Neural progenitor cell (in vitro differentiated cells): ENCODE results near the gene AFF3. TPM values are rescaled to one million over a fixed set of nuclear protein-coding genes. Genes with fewer than 3 reads are reported as not detected.

Experiments
- DNase-seq: peaks from one replicate; pipeline ENCODE4 v3.0.0-alpha.2; 2016; ENCODE audit warnings: low spot score
- H2AFZ ChIP-seq: fragments of 200-600 bp; sonication (generic); replicated peaks from 2 replicates; pipeline ENCODE4 v1.6.1; 2016; ENCODE audit warnings: antibody characterized with exemption
- H3F3A ChIP-seq: fragments of 200-600 bp; sonication (generic); 2 replicates; pipeline ENCODE4 v1.6.1; 2016; ENCODE audit warnings: antibody characterized with exemption, low read depth
- H3K27ac ChIP-seq: fragments of 200-600 bp; sonication (generic); 2 replicates; pipeline ENCODE4 v1.5.1; 2016; ENCODE audit warnings: mild to moderate bottlenecking
- H3K27me3 ChIP-seq: fragments of 200-600 bp; sonication (generic); 2 replicates; pipeline ENCODE4 v1.6.1; 2016; ENCODE audit warnings: mild to moderate bottlenecking, moderate library complexity
- H3K36me3 ChIP-seq: fragments of 200-600 bp; sonication (generic); 2 replicates; pipeline ENCODE4 v1.5.1; 2016
- H3K4me1 ChIP-seq: fragments of 200-600 bp; sonication (generic); 2 replicates; pipeline ENCODE4 v1.6.1; 2016; ENCODE audit warnings: mixed run types
- H3K4me2 ChIP-seq: fragments of 200-600 bp; sonication (generic); 2 replicates; pipeline ENCODE4 v1.6.1; 2016
- H3K4me3 ChIP-seq: fragments of 200-600 bp; sonication (generic); 2 replicates; pipeline ENCODE4 v1.5.1; 2016
- H3K79me2 ChIP-seq: fragments of 200-600 bp; sonication (generic); 2 replicates; pipeline ENCODE4 v1.6.1; 2016; ENCODE audit warnings: low read depth
- H3K9ac ChIP-seq: fragments of 200-600 bp; sonication (generic); 2 replicates; pipeline ENCODE4 v1.6.1; 2016
- H3K9me3 ChIP-seq: fragments of 200-600 bp; sonication (generic); 2 replicates; pipeline ENCODE4 v1.5.1; 2016; ENCODE audit warnings: low read depth
- H4K20me1 ChIP-seq: fragments of 200-600 bp; sonication (generic); 2 replicates; pipeline ENCODE4 v1.6.1; 2016; ENCODE audit warnings: low read depth
- H3K27ac Mint-ChIP-seq: 3 replicates; pipeline ENCODE4 v1.8.0; 2021; ENCODE audit warnings: mixed read lengths
- H3K27me3 Mint-ChIP-seq: 2 replicates; pipeline ENCODE4 v1.8.0; 2022; ENCODE audit warnings: low read depth, mild to moderate bottlenecking, inconsistent platforms, moderate library complexity, mixed read lengths; ENCODE audit not compliant: insufficient read depth
- H3K36me3 Mint-ChIP-seq: 3 replicates; pipeline ENCODE4 v1.8.0; 2021; ENCODE audit warnings: mixed read lengths
- H3K4me1 Mint-ChIP-seq: 3 replicates; pipeline ENCODE4 v1.8.0; 2021; ENCODE audit warnings: mixed read lengths
- H3K4me3 Mint-ChIP-seq: 3 replicates; pipeline ENCODE4 v1.8.0; 2021; ENCODE audit warnings: mild to moderate bottlenecking, moderate library complexity, mixed read lengths
- H3K9me3 Mint-ChIP-seq: 3 replicates; pipeline ENCODE4 v1.8.0; 2020; ENCODE audit warnings: mixed read lengths
- EZH2 ChIP-seq: fragments of 200-600 bp; sonication (generic); IDR thresholded peaks from 2 replicates; pipeline ENCODE4 v1.6.1; 2017; ENCODE audit warnings: antibody characterized with exemption, mild to moderate bottlenecking, moderate library complexity
- EZH2phosphoT487 ChIP-seq: fragments of 200-600 bp; sonication (generic); IDR thresholded peaks from 2 replicates; pipeline ENCODE4 v1.6.1; 2017; ENCODE audit warnings: antibody characterized with exemption
- total RNA-seq: library from RNA; depleted of rRNA; stranded (reverse); fragments of >200 nt; gene quantifications from 2 replicates; pipeline ENCODE4 v1.2.3, GENCODE V29; 2015; ENCODE audit warnings: low replicate concordance
- TF ChIP-seq, protein P1 (sequence below): fragments of 200-600 bp; sonication (generic); IDR thresholded peaks from 2 replicates; pipeline ENCODE4 v1.5.1; 2017; ENCODE audit warnings: antibody characterized with exemption, mild to moderate bottlenecking

Gene AFF3
- total RNA-seq, 1 donor from 2014 or later = 0.26 TPM

DNA sequence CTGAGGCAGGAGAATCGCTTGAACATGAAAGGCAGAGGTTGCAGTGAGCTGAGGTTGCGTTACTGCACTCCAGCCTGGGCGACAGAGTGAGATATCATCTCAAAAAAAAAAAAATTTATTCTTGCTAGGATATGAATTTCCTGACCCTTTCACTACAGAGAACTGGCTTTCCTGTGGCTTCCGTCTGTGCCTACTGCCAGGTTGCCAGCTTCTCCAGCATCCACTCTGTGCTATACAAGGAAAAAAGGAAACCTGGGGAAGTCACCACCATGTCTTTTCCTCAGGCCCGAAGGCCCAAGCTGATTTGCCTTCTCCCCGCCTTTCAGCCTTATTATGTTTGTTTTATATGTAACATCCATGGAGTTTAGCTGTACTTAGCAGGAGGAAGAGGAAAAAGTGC, 530.6 kb downstream of the AFF3 start:
- no peak overlapping the region for H2AFZ ChIP-seq
- TF ChIP-seq EZH2phosphoT487 (no peak), EZH2 (no peak)
- TF ChIP-seq, protein P1, sequence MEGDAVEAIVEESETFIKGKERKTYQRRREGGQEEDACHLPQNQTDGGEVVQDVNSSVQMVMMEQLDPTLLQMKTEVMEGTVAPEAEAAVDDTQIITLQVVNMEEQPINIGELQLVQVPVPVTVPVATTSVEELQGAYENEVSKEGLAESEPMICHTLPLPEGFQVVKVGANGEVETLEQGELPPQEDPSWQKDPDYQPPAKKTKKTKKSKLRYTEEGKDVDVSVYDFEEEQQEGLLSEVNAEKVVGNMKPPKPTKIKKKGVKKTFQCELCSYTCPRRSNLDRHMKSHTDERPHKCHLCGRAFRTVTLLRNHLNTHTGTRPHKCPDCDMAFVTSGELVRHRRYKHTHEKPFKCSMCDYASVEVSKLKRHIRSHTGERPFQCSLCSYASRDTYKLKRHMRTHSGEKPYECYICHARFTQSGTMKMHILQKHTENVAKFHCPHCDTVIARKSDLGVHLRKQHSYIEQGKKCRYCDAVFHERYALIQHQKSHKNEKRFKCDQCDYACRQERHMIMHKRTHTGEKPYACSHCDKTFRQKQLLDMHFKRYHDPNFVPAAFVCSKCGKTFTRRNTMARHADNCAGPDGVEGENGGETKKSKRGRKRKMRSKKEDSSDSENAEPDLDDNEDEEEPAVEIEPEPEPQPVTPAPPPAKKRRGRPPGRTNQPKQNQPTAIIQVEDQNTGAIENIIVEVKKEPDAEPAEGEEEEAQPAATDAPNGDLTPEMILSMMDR = no peak
- Mint-ChIP-seq H3K4me3 (no peak overlapping the region), H3K27me3 (peaks cover 2% of the 10 kb centered on the region), H3K9me3 (no peaks in the 10 kb centered on the region), H3K4me1 (no peaks in the 10 kb centered on the region), H3K27ac (no peak overlapping the region), H3K36me3 (no peaks in the 10 kb centered on the region)
- DNase-seq = no peak
- H3K27me3 ChIP-seq = no peaks in the 10 kb centered on the region
- H3K4me1 ChIP-seq = no peaks in the 10 kb centered on the region
- H3K4me3 ChIP-seq = no peak overlapping the region
- H3K4me2 ChIP-seq = no peak overlapping the region
- no peaks in the 10 kb centered on the region for H3K79me2 ChIP-seq
- H4K20me1 ChIP-seq = no peaks in the 10 kb centered on the region
- H3K9me3 ChIP-seq = no peaks in the 10 kb centered on the region
- no peaks in the 10 kb centered on the region for H3F3A ChIP-seq
- H3K27ac ChIP-seq = no peak overlapping the region
- H3K9ac ChIP-seq = no peak overlapping the region
- no peaks in the 10 kb centered on the region for H3K36me3 ChIP-seq

DNA sequence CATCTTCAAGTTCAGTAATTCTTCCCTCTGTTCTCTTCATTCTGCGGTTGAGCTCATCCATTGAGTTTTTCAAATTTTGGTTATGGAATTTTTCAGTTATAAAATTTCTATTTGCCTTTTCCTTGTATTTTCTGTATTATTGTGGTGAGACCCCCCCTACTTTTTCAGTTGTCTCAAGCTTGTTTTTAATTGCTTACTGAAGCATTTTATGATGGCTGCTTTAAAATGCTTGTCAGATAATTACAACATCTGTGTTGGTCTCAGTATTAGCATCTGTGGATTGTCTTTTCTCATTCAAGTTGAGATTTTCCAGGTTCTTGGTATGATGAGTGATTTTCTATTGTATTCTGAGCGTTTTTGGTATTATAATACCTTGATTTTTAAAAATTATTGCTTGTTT, 531.4 kb downstream of the AFF3 start:
- Histone ChIP-seq H3K4me3 (no peak overlapping the region), H2AFZ (no peak overlapping the region), H3K4me1 (no peaks in the 10 kb centered on the region), H3K79me2 (no peaks in the 10 kb centered on the region), H3K9ac (no peak overlapping the region), H3K9me3 (no peaks in the 10 kb centered on the region), H3K27ac (no peak overlapping the region), H3F3A (no peaks in the 10 kb centered on the region), H3K4me2 (no peak overlapping the region), H3K36me3 (no peaks in the 10 kb centered on the region), H3K27me3 (no peaks in the 10 kb centered on the region), H4K20me1 (no peaks in the 10 kb centered on the region)
- H3K4me3 Mint-ChIP-seq = no peak overlapping the region
- no peak for TF ChIP-seq EZH2
- TF ChIP-seq EZH2phosphoT487 = no peak
- TF ChIP-seq, protein P1 = no peak
- H3K27me3 Mint-ChIP-seq = peaks cover 2% of the 10 kb centered on the region
- H3K27ac Mint-ChIP-seq = no peak overlapping the region
- no peak for DNase-seq
- H3K9me3 Mint-ChIP-seq = no peaks in the 10 kb centered on the region
- no peaks in the 10 kb centered on the region for H3K36me3 Mint-ChIP-seq
- H3K4me1 Mint-ChIP-seq = no peaks in the 10 kb centered on the region

DNA sequence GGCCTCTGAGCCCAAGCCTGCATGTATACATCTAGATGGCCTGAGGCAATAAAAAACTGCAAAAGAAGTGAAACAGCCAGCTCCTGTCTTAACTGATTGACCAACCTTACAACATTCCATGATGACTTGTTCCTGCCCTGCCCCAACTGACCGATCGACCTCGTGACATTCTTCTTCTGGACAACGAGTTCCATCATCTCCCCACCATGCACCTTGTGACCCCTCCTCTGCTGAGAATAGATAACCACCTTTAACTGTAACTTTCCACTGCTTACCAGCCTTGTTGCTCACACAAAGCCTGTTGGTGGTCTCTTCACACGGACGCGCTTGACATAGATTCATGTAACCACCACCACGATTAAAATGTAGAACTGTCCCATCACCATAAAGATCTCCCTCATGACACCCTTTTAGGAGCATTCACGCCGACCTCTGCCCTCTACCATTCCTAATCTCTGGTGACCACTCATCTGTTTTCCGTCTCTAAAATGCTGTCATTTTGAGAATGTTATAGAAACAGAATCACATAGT, 532.5 kb downstream of the AFF3 start:
- TF ChIP-seq, protein P1 = no peak
- TF ChIP-seq EZH2 = no peak
- TF ChIP-seq EZH2phosphoT487 = no peak
- no peaks in the 10 kb centered on the region for H3K27me3 Mint-ChIP-seq
- Histone ChIP-seq H3K27ac (no peak overlapping the region), H3K27me3 (no peaks in the 10 kb centered on the region), H3K9me3 (no peaks in the 10 kb centered on the region), H3K9ac (no peak overlapping the region), H3K79me2 (no peaks in the 10 kb centered on the region), H3F3A (no peaks in the 10 kb centered on the region), H2AFZ (no peak overlapping the region), H4K20me1 (no peaks in the 10 kb centered on the region), H3K4me2 (no peak overlapping the region), H3K36me3 (no peaks in the 10 kb centered on the region), H3K4me3 (no peak overlapping the region), H3K4me1 (no peaks in the 10 kb centered on the region)
- H3K27ac Mint-ChIP-seq = no peak overlapping the region
- no peaks in the 10 kb centered on the region for H3K36me3 Mint-ChIP-seq
- H3K4me3 Mint-ChIP-seq = no peak overlapping the region
- DNase-seq = no peak
- no peaks in the 10 kb centered on the region for H3K4me1 Mint-ChIP-seq
- no peaks in the 10 kb centered on the region for H3K9me3 Mint-ChIP-seq
